K562 (cell line): ENCODE measurements around the gene SLC24A4. TPM values are rescaled to one million over a fixed set of nuclear protein-coding genes. Genes with fewer than 3 reads are reported as not detected.

ENCODE experiments used
- ATAC-seq: fragments of 200-7000 bp; cut with Tn5 transposase; 3 replicates; pipeline ENCODE4 v1.9.1; 2020; ENCODE audit warnings: moderate library complexity
- BruUV-seq: library from RNA; stranded (reverse); fragments of 400-500 nt; replicated peaks from 2 replicates; lab custom pipeline; 2021; lab: Mats Ljungman, UMichigan
- CTCF ChIA-PET: fragments of 300-600 bp; formaldehyde crosslinking; extraction: SDS; loops from one replicate; lab custom pipeline; 2021; ENCODE audit warnings: low intra/inter-chr PET ratio; lab: Yijun Ruan, JAX
- POLR2A ChIA-PET: fragments of 300-600, 350-650 bp; sonication (Branson Sonifier 250); formaldehyde crosslinking; extraction: SDS; loops from one replicate; lab custom pipeline; 2021; ENCODE audit warnings: antibody characterized with exemption, inconsistent platforms; lab: Yijun Ruan, JAX
- DNase-seq, 4 experiments: peaks; one replicate each; pipeline versions ENCODE4 v3.0.0 to v3.0.0-alpha.2; 2011 to 2018; ENCODE audit warnings: low spot score in 3 of 4, mixed read lengths in 3 of 4; ENCODE audit errors: extremely low read depth in 1 of 4
- FAIRE-seq: peaks from 2 replicates; lab custom pipeline; 2011; peaks lifted over from hg19 to GRCh38; lab: Jason Lieb, UNC
- H2AFZ ChIP-seq: 2 replicates; pipeline ENCODE4 v1.6.0; 2011; ENCODE audit warnings: low read depth, low read length, control low read depth, inconsistent platforms
- H3K27ac ChIP-seq: fragments of 200-600 bp; 3 replicates; pipeline ENCODE4 v1.8.0; 2011; ENCODE audit warnings: low read depth, mild to moderate bottlenecking, control low read depth, inconsistent platforms, low read length, moderate library complexity, mixed read lengths; ENCODE audit errors: extremely low read depth
- H3K27me3 ChIP-seq, 2 experiments: fragments of 300-600 bp in 1 of 2; 2 replicates in 1 of 2; 3 replicates in 1 of 2; pipeline versions ENCODE4 v1.6.0 to v1.8.0; 2011; ENCODE audit warnings: inconsistent platforms in 2 of 2, low read length in 2 of 2, mild to moderate bottlenecking in 1 of 2, mixed read lengths in 1 of 2, moderate library complexity in 1 of 2; ENCODE audit not compliant: control insufficient read depth in 2 of 2, insufficient read depth in 2 of 2
- H3K36me3 ChIP-seq: fragments of 300-600 bp; 3 replicates; pipeline ENCODE4 v1.8.0; 2011; ENCODE audit warnings: mild to moderate bottlenecking, low read length, inconsistent platforms; ENCODE audit not compliant: control insufficient read depth, insufficient read depth
- H3K4me1 ChIP-seq, 2 experiments: fragments of 200-600 bp in 1 of 2; replicated peaks in 1 of 2; 2 replicates in 1 of 2; 3 replicates in 1 of 2; pipeline versions ENCODE4 v1.5.1 to v1.8.0; 2011; ENCODE audit warnings: inconsistent platforms in 2 of 2, low read length in 2 of 2, mild to moderate bottlenecking in 1 of 2, mixed read lengths in 1 of 2, moderate library complexity in 1 of 2; ENCODE audit not compliant: control insufficient read depth in 2 of 2, insufficient read depth in 2 of 2
- H3K4me2 ChIP-seq: 2 replicates; pipeline ENCODE4 v1.6.1; 2011; ENCODE audit warnings: low read length, control low read depth, inconsistent platforms, mixed read lengths; ENCODE audit not compliant: insufficient read depth
- H3K4me3 ChIP-seq: fragments of 200-600 bp; sonication (generic), shearing (Covaris generic); 2 replicates; pipeline ENCODE4 v1.5.1; 2016; ENCODE audit warnings: control low read depth, inconsistent platforms
- H3K79me2 ChIP-seq: fragments of 200-600 bp; 3 replicates; pipeline ENCODE4 v1.8.0; 2011; ENCODE audit warnings: low read length, inconsistent platforms; ENCODE audit not compliant: control insufficient read depth, insufficient read depth
- H3K9ac ChIP-seq, 2 experiments: 2 replicates each; pipeline versions ENCODE4 v1.6.0 to v1.6.1; 2011; ENCODE audit warnings: low read depth in 2 of 2, low read length in 2 of 2, control low read depth in 1 of 2, inconsistent platforms in 1 of 2, mild to moderate bottlenecking in 1 of 2, mixed read lengths in 1 of 2; ENCODE audit not compliant: insufficient read depth in 1 of 2
- H3K9me1 ChIP-seq: one replicate; pipeline ENCODE4 v1.6.0; 2011; ENCODE audit warnings: inconsistent platforms, mild to moderate bottlenecking, low read length, moderate library complexity; ENCODE audit not compliant: control insufficient read depth, insufficient read depth
- H3K9me3 ChIP-seq: replicated peaks from 2 replicates; pipeline ENCODE4 v1.5.1; 2011; ENCODE audit warnings: low read depth, low read length, inconsistent platforms; ENCODE audit not compliant: control insufficient read depth, insufficient read depth
- H4K20me1 ChIP-seq: replicated peaks from 2 replicates; pipeline ENCODE4 v1.6.1; 2011; ENCODE audit warnings: low read length, inconsistent platforms, mixed read lengths; ENCODE audit not compliant: control insufficient read depth, insufficient read depth
- EHMT2 ChIP-seq: fragments of 450-650 bp; IDR thresholded peaks from 2 replicates; pipeline ENCODE4 v1.6.1; 2018; ENCODE audit warnings: antibody characterized with exemption
- PCBP1 ChIP-seq: fragments of 200-400 bp; formaldehyde crosslinking; IDR thresholded peaks from 2 replicates; pipeline ENCODE4 v1.6.1; 2018; ENCODE audit warnings: mild to moderate bottlenecking, low read depth, low read length; ENCODE audit not compliant: poor library complexity, severe bottlenecking
- POLR3G ChIP-seq: IDR thresholded peaks from 2 replicates; pipeline ENCODE4 v1.6.1; 2011; ENCODE audit not compliant: insufficient read length, insufficient replicate concordance; ENCODE audit errors: extremely low read depth
- TRIM25 ChIP-seq: fragments of 450-650 bp; IDR thresholded peaks from 2 replicates; pipeline ENCODE4 v1.7.0; 2016; ENCODE audit warnings: borderline replicate concordance
- WGBS: fragments of 100-300 bp; shearing (Covaris generic); methylation state at CpG from one replicate; pipeline ENCODE4 v1.1.6; 2016; ENCODE audit warnings: low coverage, mixed read lengths; ENCODE audit not compliant: insufficient coverage; ENCODE audit errors: missing lambda C conversion rate; 5-methylcytosine and 5-hydroxymethylcytosine counted together
- in situ Hi-C: fragments of 300-500 bp; cut with MboI; formaldehyde crosslinking; loops from 4 replicates; pipeline ENCODE4 v1.15.0; 2018; ENCODE audit warnings: inconsistent platforms, mixed read lengths
- intact Hi-C: fragments of 100-400 bp; cut with micrococcal nuclease; formaldehyde crosslinking; loops from 2 replicates; pipeline ENCODE4 v1.14.2; 2022
- polyA plus RNA-seq, 8 experiments: library from polyadenylated mRNA; depleted of rRNA in 4 of 8; stranded (reverse) in 5 of 8; unstranded in 3 of 8; fragments of >200 nt; fragmentation: Nextera tagmentation in 2 of 8; fragmentation: Illumina TruSeq in 1 of 8; extraction: Ambion mirVana in 2 of 8; extraction: Trizol in 1 of 8; gene quantifications; 2 replicates each; pipeline versions ENCODE4 v1.2.1 to v1.2.3, GENCODE V29; 2011 to 2014; ENCODE audit warnings: inconsistent platforms in 1 of 8, missing spikeins in 1 of 8
- total RNA-seq, 7 experiments: library from RNA; depleted of rRNA in 6 of 7; stranded (reverse); fragments of >200 nt in 6 of 7; fragmentation: Illumina TruSeq in 2 of 7; extraction: Trizol in 2 of 7; gene quantifications; 2 replicates each; pipeline versions ENCODE4 v1.2.1 to v1.2.3, GENCODE V29; 2011 to 2021; ENCODE audit warnings: low replicate concordance in 1 of 7

The SLC24A4 gene
- total and polyA plus RNA-seq, 9 of the 15 experiments (the other 6 are each of a cell fraction or from before 2014, with no cell fraction given) = not detected

GRCh38 chr14:92514844-92515514, 192.0 kb downstream of the SLC24A4 start:
- CTCF ChIA-PET = no interaction called here
- Histone ChIP-seq H3K4me2 (no peak overlapping the region), H3K27ac (no peak overlapping the region), H3K4me1 (peaks cover 0 to 8% of the 10 kb centered on the region in 2 experiments; a peak in 2 of 5 replicates), H2AFZ (no peak overlapping the region), H3K27me3 (peaks cover 3 to 39% of the 10 kb centered on the region in 2 experiments; a peak in 4 of 5 replicates), H3K79me2 (no peaks in the 10 kb centered on the region), H3K36me3 (no peaks in the 10 kb centered on the region), H3K9me3 (no peaks in the 10 kb centered on the region), H3K4me3 (no peak overlapping the region), H4K20me1 (no peaks in the 10 kb centered on the region), H3K9ac (no peak overlapping the region), H3K9me1 (no peaks in the 10 kb centered on the region)
- intact Hi-C loops = no loop called here
- ATAC-seq = no peak
- no peak for DNase-seq
- no peak for TF ChIP-seq PCBP1
- WGBS = 6% methylated on average over 6 of the region's 15 CpGs
- POLR2A ChIA-PET = interaction anchor here (0.5 kb wide), 1 partner anchor 21 kb away, joined by 3 read pairs; no protein-coding TSS in a partner anchor
- no peak for FAIRE-seq
- in situ Hi-C loops = no loop called here
- no TSS peak for BruUV-seq

GRCh38 chr14:92515546-92516343, 192.8 kb downstream of the SLC24A4 start:
- Histone ChIP-seq H3K36me3 (no peaks in the 10 kb centered on the region), H3K27me3 (peaks cover 3 to 39% of the 10 kb centered on the region in 2 experiments; a peak in 4 of 5 replicates), H4K20me1 (no peaks in the 10 kb centered on the region), H3K9me3 (no peaks in the 10 kb centered on the region), H3K4me1 (peaks cover 0 to 8% of the 10 kb centered on the region in 2 experiments; a peak in 2 of 5 replicates), H2AFZ (no peak overlapping the region), H3K4me2 (no peak overlapping the region), H3K9me1 (no peaks in the 10 kb centered on the region), H3K4me3 (no peak overlapping the region), H3K79me2 (no peaks in the 10 kb centered on the region), H3K27ac (no peak overlapping the region), H3K9ac (no peak overlapping the region)
- ChIA-PET CTCF (no interaction called here), POLR2A (interaction anchor here (0.7 kb wide), 1 partner anchor 11 kb away, joined by 3 read pairs; no protein-coding TSS in a partner anchor)
- 2% methylated on average over 5 of the region's 5 CpGs for WGBS
- no TSS peak for BruUV-seq
- DNase-seq (no peak), ATAC-seq (no peak), FAIRE-seq (no peak)
- intact Hi-C loops = no loop called here
- in situ Hi-C loops = no loop called here
- TF ChIP-seq EHMT2 = no peak
- TF ChIP-seq TRIM25 = no peak
- no peak for TF ChIP-seq POLR3G
